ENCODE measurements around the gene TUBB8.
"Not testable (repeated sequence)": the region's sequence is repeated elsewhere in the genome, so short reads cannot be mapped to it uniquely, and the experiment has no call there.

TUBB8 gene

DNA sequence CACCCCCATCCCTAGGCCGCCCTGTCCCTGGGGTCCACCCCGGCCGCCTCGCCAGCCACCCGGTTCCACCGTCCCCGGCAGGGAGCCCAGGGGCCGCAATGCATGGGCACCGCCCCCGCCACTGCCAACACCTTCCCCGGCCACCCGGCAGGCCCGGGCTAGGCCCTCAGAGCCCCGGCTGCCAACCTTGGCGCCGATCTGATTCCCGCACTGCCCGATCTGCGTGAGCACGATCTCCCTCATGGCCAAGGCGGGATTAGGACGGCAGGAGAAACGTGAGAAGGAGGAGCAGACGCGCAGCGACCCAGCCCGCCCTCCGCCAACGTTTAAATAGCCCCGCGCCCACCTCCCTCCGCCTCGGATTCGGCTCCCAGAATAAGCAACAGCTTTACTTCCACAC lies at the start of gene TUBB8:
TUBB8 (minus strand) TSS at position 301 of the 400 bp plus-strand sequence; CDS start at position 243, 58 bp downstream.
- no peak for DNase-seq

DNA sequence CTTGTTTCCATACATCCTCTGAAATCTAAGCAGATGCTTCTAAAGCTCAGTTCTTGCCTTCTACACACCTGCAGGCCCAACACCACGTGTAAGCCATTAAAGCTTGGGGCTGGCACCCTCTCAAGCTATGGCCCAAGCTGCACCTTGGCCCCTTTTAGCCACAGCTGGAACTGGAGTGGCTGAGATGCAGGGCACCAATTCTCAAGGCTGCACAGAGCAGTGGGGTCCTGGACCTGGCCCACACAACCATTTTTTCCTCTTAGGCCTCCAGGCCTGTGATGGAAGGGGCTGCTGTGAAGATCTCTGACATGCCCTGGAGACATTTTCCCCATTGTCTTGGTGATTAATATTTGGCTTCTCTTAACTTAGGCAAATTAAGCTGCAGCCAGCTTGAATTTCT lies 47.4 kb upstream of the TUBB8 start:
- DNase-seq = no peak

GRCh38 chr10:95356-96115 lies 46.4 kb upstream of the TUBB8 start:
- DNase-seq = no peak

DNA sequence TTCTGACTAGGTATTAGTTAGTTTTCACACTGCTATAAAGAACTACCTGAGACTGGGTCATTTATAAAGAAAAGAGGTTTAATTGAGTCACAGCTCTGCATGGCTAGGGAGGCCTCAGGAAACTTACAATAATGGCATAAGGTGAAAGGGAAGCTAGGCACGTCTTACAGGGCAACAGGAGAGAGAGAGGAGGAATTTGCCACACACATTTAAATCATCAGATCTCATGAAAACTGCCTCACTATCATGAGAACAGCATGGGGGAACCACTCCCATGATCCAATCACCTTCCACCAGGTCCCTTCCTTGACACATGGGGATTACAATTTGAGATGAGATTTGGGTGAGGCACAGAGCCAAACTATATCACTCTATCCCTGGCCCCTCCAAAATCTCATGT lies 45.5 kb upstream of the TUBB8 start:
- no peak for DNase-seq

DNA sequence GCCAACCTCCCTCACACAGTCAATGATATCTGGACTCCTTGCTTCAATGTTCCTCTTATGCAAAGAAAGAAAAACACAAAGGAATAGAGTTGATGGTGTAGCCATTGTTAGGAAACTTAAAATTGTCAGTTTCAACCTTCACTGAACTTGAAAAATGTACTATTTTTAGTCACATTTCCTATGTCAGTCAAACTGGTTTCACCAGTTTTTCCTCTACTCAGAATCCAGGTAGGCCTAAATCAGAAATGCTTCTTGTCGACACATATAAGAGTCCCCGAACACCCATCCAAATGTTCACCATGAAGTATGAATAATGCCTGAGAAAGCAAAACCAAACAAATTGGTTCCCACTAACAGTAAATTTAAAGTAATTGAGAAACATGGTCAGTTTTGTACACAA lies 43.8 kb upstream of the TUBB8 start:
- DNase-seq = no peak

GRCh38 chr10:92153-92552 lies 43.1 kb upstream of the TUBB8 start:
- DNase-seq = no peak

- no peak for DNase-seq
Measured at GRCh38 chr10:91313-91712, 42.2 kb upstream of the TUBB8 start.

- DNase-seq = no peak
Measured at GRCh38 chr10:90161-90560, 41.1 kb upstream of the TUBB8 start.

- no peak for DNase-seq
Measured at GRCh38 chr10:89248-89647, 40.2 kb upstream of the TUBB8 start.

- no peak for DNase-seq
Measured at GRCh38 chr10:88253-88652, 39.2 kb upstream of the TUBB8 start.

DNA sequence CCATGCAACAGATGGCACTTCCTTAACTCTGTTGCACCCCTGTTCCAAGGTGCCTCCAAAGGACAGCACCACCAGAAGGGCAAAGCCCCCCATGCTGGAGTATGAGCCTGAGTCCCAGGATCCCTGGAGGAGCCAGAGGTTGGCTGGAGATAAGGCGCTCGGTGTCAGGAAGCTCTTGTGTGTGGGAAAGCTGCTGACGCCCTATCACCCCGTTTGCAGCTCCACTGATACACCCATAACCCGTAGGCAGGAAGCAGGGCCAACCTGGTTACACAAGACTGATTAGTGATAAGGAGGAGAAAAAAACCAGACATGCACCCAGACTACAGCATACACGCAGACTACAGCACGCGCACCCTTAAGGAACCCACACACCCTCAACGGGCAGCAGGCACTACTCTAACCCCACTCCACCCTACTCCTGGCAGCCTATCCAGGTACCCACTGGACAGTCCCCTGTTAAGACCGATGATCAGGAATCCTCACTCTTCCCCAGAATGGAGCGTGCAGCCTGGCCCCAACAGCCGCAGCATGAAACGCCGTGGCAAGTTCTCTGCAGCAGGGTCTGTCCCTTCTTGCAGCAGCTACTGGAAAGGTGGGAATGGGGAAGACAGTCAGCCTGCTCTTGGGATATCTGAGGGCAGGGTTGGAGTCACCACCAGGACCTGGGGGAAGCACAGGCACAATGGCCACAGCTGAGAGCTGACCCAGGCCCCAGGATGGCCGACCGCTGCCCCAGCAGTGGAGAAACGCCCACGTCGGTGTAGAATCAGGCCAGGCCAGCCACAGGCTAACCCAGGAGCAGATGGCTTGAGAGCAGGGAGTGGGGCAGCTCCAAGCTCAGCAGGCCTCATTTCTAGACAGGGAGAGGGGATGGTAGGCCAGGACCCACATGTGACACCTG lies 38.3 kb upstream of the TUBB8 start:
- DNase-seq = no peak

DNA sequence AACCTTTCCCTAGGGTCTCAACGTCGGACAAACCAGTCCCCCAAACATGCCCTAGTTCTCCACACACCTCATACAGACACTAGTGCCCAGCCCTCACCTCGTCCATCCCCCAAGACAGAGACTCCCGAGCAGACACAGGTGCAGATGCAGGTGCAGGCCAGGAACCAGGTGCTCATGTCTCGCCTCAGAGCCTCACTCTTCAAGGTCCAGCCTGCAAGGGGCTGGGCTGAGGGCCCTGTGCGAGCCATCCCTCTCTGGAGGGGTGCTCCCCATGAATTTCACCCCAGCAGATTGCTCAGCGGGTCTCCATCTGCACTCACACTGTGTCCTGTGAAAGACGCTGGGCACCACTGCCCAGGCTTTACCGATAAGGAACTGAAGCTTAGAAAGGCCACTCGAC lies 36.9 kb upstream of the TUBB8 start:
- no peak for DNase-seq

DNA sequence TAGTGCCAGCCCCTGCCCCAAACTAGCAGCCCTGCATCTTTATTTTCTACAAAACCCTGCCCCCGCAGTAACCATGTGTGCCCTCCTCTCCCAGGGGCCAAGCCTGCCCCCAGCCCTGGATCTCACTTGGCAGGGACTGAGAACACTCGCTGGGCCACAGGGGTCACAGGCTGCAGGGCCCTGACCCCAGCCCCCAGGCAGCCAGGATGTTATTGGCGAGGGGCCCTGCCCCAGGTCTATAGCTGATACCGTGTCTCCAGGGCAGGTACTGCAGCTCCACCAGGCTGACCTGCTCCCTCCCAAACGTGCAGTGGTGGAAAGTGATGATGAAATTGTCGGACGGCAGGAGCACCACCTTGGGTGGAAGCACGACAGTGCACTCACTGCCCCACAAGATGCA lies 35.9 kb upstream of the TUBB8 start:
- DNase-seq = no peak

GRCh38 chr10:83930-84530 lies 34.9 kb upstream of the TUBB8 start:
- DNase-seq = no peak

DNA sequence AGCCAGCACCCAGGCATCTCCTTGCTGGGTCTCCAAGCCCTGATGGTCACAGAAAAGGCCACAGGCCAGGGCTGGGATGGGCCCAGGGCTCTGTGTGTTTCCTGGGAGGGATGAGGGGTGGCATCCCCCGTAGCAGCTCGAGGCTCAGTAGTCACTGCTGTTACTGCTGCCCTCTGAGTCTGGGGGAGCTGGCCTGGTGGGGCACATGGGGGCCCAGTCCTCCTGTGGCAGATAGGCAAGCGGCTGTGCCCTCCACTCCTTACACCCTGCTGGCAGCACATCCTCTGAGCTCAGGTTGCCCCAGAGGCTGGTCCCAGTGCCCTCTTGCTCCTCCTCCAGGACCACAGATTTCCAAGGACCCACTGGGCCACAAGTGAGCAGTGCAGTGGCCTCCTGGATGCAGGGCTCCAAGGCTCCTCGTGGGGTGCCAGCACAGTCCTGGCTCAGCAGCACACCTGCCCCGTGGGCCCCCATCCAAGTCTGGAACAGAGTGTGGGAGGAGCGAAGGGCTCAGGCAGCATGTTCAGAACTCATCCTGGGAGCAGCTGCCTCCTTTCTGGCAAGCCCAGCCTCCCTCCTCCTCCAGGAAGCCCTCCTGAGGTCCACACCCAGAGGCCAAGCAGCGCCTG lies 31.5 kb upstream of the TUBB8 start:
- DNase-seq = no peak

GRCh38 chr10:79532-80215 lies 30.6 kb upstream of the TUBB8 start:
- no peak for DNase-seq

GRCh38 chr10:78556-78955 lies 29.5 kb upstream of the TUBB8 start:
- DNase-seq = no peak

- DNase-seq = not testable (repeated sequence)
Measured at GRCh38 chr10:74266-74621, 25.1 kb upstream of the TUBB8 start.

- peak; percentile 60 for DNase-seq
Measured at GRCh38 chr10:73543-74265, 24.6 kb upstream of the TUBB8 start.

DNA sequence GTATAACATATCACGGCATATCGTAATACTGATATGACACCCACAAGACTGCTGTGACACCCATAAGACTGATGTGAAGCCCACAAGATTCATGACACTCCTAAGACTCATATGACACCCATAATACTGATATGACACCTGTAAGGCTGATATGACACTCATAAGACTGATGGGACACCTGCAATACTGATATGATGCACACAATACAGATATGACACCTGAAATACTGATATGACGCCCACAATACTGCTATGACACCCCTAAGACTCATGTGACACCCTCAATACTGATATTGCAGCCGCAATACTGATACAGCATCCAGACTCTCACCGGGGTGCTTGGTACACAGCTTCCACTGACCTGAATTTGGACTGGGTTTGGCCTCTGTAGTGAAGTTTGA lies 19.1 kb upstream of the TUBB8 start:
- not testable (repeated sequence) for DNase-seq

GRCh38 chr10:49926-50325 lies 830 bp upstream of the TUBB8 start:
- not testable (repeated sequence) for DNase-seq

DNA sequence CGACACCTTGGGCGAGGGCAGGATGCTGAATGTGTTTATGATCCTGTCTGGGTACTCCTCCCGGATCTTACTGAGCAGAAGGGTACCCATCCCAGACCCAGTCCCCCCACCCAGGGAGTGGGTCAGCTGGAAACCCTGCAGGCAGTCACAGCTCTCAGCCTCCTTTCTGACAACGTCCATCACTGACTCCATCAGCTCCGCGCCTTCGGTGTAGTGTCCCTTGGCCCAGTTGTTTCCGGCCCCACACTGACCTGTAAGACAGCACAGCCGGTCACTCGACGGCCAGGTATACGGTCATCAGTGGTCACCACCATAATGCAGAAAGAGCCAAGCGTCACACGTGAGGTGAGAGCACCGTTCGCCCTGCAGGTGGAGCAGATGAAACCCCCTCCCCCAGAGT lies 1.2 kb downstream of the TUBB8 start:
- DNase-seq = not testable (repeated sequence)

Measured in activated T-cell treated with anti-CD3 and anti-CD28 coated beads, Interleukin-2, amount 50 U/mL, for 1 hour (primary cell).